HCT116 (cell line): Measurements from ENCODE around the gene CD84. TPM values are rescaled to one million over a fixed set of nuclear protein-coding genes. Genes with fewer than 3 reads are reported as not detected.

Experiments
- ATAC-seq: fragments of 200-7000 bp; cut with Tn5 transposase; 2 replicates; pipeline ENCODE4 v1.9.1; 2020; ENCODE audit warnings: mild to moderate bottlenecking, moderate library complexity
- BruUV-seq: library from RNA; stranded (reverse); fragments of 400-500 nt; replicated peaks from 2 replicates; lab custom pipeline; 2021; lab: Mats Ljungman, UMichigan
- CTCF ChIA-PET: fragments of 300-600 bp; sonication (Branson Sonifier 250); formaldehyde crosslinking; loops from one replicate; lab custom pipeline; 2021; ENCODE audit warnings: antibody characterized with exemption; lab: Charles Lee
- POLR2A ChIA-PET: fragments of 300-600, 350-600 bp; sonication (Branson Sonifier 250); formaldehyde crosslinking; loops from one replicate; lab custom pipeline; 2021; ENCODE audit warnings: antibody characterized with exemption; lab: Charles Lee
- RAD21 ChIA-PET, 2 experiments: fragments of 300-600 bp; sonication (Branson Sonifier 250); formaldehyde crosslinking; loops; one replicate each; lab custom pipeline; 2023; ENCODE audit warnings: low total read pairs in 2 of 2; ENCODE audit not compliant: uncharacterized antibody in 2 of 2, unreplicated experiment in 2 of 2, low non-redundant PET in 1 of 2; lab: Charles Lee
- DNase-seq: peaks from one replicate; pipeline ENCODE4 v3.0.0-alpha.2; 2010; ENCODE audit warnings: low read depth, low spot score
- H2AFZ ChIP-seq: fragments of 200-600 bp; shearing (Covaris generic), sonication (generic); 2 replicates; pipeline ENCODE4 v1.6.1; 2017; ENCODE audit warnings: low read depth, mixed run types, mixed read lengths, antibody characterized with exemption, low read length; ENCODE audit not compliant: poor library complexity, severe bottlenecking
- H3K27ac ChIP-seq: 2 replicates; pipeline ENCODE4 v1.5.1; 2012; ENCODE audit warnings: low read depth, low read length
- H3K27me3 ChIP-seq: fragments of 200-600 bp; sonication (generic); 2 replicates; pipeline ENCODE4 v1.6.1; 2016; ENCODE audit warnings: mixed run types, low read length, mixed read lengths; ENCODE audit not compliant: insufficient read depth
- H3K36me3 ChIP-seq, 2 experiments: fragments of 200-500 bp in 1 of 2; fragments of 200-600 bp in 1 of 2; sonication (Bioruptor generic) in 1 of 2; sonication (generic) in 1 of 2; 2 replicates each; pipeline versions ENCODE4 v1.5.1 to v1.6.1; 2014 to 2016; ENCODE audit warnings: low read length in 2 of 2, inconsistent platforms in 1 of 2, mixed read lengths in 1 of 2, mixed run types in 1 of 2; ENCODE audit not compliant: insufficient read depth in 2 of 2, control insufficient read depth in 1 of 2
- H3K4me1 ChIP-seq, 2 experiments: fragments of 200-600 bp in 1 of 2; sonication (generic) in 1 of 2; 2 replicates each; pipeline versions ENCODE4 v1.5.1 to v1.6.1; 2012 to 2017; ENCODE audit warnings: low read length in 2 of 2, inconsistent platforms in 1 of 2, mild to moderate bottlenecking in 1 of 2, mixed read lengths in 1 of 2, mixed run types in 1 of 2, moderate library complexity in 1 of 2; ENCODE audit not compliant: insufficient read depth in 2 of 2, control insufficient read depth in 1 of 2
- H3K4me2 ChIP-seq: fragments of 200-600 bp; sonication (generic); 2 replicates; pipeline ENCODE4 v1.6.1; 2017; ENCODE audit warnings: mixed run types, low read length, mixed read lengths
- H3K4me3 ChIP-seq, 2 experiments: fragments of 200-600 bp in 1 of 2; sonication (generic) in 1 of 2; replicated peaks in 1 of 2; 2 replicates each; pipeline ENCODE4 v1.5.1; 2011 to 2016; ENCODE audit warnings: low read length in 2 of 2, control low read depth in 1 of 2, low read depth in 1 of 2, mild to moderate bottlenecking in 1 of 2, mixed read lengths in 1 of 2, mixed run types in 1 of 2
- H3K79me2 ChIP-seq: fragments of 200-600 bp; sonication (generic); 2 replicates; pipeline ENCODE4 v1.6.1; 2017; ENCODE audit warnings: mild to moderate bottlenecking, mixed run types, low read length, moderate library complexity, mixed read lengths; ENCODE audit not compliant: insufficient read depth
- H3K9ac ChIP-seq: fragments of 200-600 bp; sonication (generic); 2 replicates; pipeline ENCODE4 v1.6.1; 2016; ENCODE audit warnings: low read length, mixed read lengths
- H3K9me2 ChIP-seq: fragments of 200-600 bp; sonication (generic), shearing (Covaris generic); 2 replicates; pipeline ENCODE4 v1.6.1; 2017; ENCODE audit warnings: mixed run types, mild to moderate bottlenecking, moderate library complexity; ENCODE audit not compliant: insufficient read depth
- H3K9me3 ChIP-seq, 2 experiments: fragments of 200-500 bp in 1 of 2; fragments of 200-600 bp in 1 of 2; sonication (Bioruptor generic) in 1 of 2; sonication (generic) in 1 of 2; 2 replicates each; pipeline ENCODE4 v1.6.1; 2014 to 2017; ENCODE audit warnings: low read length in 2 of 2, mixed read lengths in 2 of 2, inconsistent platforms in 1 of 2, low read depth in 1 of 2, mild to moderate bottlenecking in 1 of 2, mixed run types in 1 of 2, moderate library complexity in 1 of 2; ENCODE audit not compliant: control insufficient read depth in 1 of 2, insufficient read depth in 1 of 2
- H4K20me1 ChIP-seq: fragments of 200-600 bp; sonication (generic), shearing (Covaris generic); 2 replicates; pipeline ENCODE4 v1.6.1; 2017; ENCODE audit warnings: mixed run types, mild to moderate bottlenecking, moderate library complexity; ENCODE audit not compliant: insufficient read depth
- CBX3 ChIP-seq: IDR thresholded peaks from 2 replicates; pipeline ENCODE4 v1.6.1; 2012; ENCODE audit warnings: low read depth
- ELF1 ChIP-seq: IDR thresholded peaks from 2 replicates; pipeline ENCODE4 v1.6.1; 2012; ENCODE audit warnings: low read depth, borderline replicate concordance
- EZH2 ChIP-seq: fragments of 200-600 bp; sonication (generic); IDR thresholded peaks from 2 replicates; pipeline ENCODE4 v1.6.1; 2017; ENCODE audit warnings: antibody characterized with exemption, mixed run types
- POLR2AphosphoS5 ChIP-seq: IDR thresholded peaks from 2 replicates; pipeline ENCODE4 v1.6.1; 2011; ENCODE audit warnings: mild to moderate bottlenecking, low read depth, low read length, moderate library complexity
- SIN3A ChIP-seq: IDR thresholded peaks from 2 replicates; pipeline ENCODE4 v1.6.1; 2012; ENCODE audit warnings: low read depth
- ZFX ChIP-seq: fragments of 450-650 bp; IDR thresholded peaks from 2 replicates; pipeline ENCODE4 v1.6.1; 2017
- intact Hi-C: fragments of 100-400 bp; cut with micrococcal nuclease; formaldehyde crosslinking; loops from 2 replicates; pipeline ENCODE4 v1.10.0; 2022
- total RNA-seq: library from RNA; stranded (reverse); gene quantifications from one replicate; pipeline ENCODE4 v1.2.1, GENCODE V29; 2021; ENCODE audit not compliant: unreplicated experiment
- TF ChIP-seq, protein P1 (sequence below): IDR thresholded peaks from 2 replicates; pipeline ENCODE4 v1.6.1; 2012
- TF ChIP-seq, protein P2 (sequence below): IDR thresholded peaks from 2 replicates; pipeline ENCODE4 v1.6.1; 2012
- TF ChIP-seq, protein P3 (sequence below): IDR thresholded peaks from 2 replicates; pipeline ENCODE4 v1.6.1; 2012; ENCODE audit warnings: low read depth

The CD84 gene
- total RNA-seq, 1 experiment from 2014 or later, result 0.02 TPM

DNA sequence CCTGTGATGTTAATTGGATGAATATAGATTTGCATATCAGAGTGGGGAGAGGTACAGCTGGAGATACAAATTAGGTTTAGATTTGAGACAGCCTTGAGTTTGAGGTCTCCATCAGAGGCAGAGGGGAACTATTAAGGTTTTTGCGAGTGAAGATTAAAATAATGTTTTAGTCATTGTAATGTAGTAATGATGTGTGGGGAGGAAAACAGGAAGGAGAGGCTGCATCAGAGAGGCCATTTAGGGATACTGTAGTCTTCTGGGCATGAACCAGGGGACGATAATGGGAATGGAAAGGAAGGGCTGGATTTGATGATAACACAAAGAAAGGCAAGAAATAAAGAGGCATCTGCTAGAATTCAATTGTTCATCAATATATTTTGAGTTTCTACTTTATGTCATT is 9.5 kb downstream of the CD84 start:
- H3K9ac ChIP-seq, result no peak overlapping the region
- TF ChIP-seq CBX3 (no peak), ZFX (no peak), POLR2AphosphoS5 (no peak), EZH2 (no peak), SIN3A (no peak), ELF1 (no peak)
- TF ChIP-seq, protein P1, sequence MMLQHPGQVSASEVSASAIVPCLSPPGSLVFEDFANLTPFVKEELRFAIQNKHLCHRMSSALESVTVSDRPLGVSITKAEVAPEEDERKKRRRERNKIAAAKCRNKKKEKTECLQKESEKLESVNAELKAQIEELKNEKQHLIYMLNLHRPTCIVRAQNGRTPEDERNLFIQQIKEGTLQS, result no peak
- TF ChIP-seq, protein P2, sequence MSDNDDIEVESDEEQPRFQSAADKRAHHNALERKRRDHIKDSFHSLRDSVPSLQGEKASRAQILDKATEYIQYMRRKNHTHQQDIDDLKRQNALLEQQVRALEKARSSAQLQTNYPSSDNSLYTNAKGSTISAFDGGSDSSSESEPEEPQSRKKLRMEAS, result no peak
- TF ChIP-seq, protein P3, sequence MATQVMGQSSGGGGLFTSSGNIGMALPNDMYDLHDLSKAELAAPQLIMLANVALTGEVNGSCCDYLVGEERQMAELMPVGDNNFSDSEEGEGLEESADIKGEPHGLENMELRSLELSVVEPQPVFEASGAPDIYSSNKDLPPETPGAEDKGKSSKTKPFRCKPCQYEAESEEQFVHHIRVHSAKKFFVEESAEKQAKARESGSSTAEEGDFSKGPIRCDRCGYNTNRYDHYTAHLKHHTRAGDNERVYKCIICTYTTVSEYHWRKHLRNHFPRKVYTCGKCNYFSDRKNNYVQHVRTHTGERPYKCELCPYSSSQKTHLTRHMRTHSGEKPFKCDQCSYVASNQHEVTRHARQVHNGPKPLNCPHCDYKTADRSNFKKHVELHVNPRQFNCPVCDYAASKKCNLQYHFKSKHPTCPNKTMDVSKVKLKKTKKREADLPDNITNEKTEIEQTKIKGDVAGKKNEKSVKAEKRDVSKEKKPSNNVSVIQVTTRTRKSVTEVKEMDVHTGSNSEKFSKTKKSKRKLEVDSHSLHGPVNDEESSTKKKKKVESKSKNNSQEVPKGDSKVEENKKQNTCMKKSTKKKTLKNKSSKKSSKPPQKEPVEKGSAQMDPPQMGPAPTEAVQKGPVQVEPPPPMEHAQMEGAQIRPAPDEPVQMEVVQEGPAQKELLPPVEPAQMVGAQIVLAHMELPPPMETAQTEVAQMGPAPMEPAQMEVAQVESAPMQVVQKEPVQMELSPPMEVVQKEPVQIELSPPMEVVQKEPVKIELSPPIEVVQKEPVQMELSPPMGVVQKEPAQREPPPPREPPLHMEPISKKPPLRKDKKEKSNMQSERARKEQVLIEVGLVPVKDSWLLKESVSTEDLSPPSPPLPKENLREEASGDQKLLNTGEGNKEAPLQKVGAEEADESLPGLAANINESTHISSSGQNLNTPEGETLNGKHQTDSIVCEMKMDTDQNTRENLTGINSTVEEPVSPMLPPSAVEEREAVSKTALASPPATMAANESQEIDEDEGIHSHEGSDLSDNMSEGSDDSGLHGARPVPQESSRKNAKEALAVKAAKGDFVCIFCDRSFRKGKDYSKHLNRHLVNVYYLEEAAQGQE, result no peak
- ChIA-PET RAD21 (no interaction called here), CTCF (no interaction called here), POLR2A (no interaction called here)
- H3K36me3 ChIP-seq, result no peaks in the 10 kb centered on the region
- no peak overlapping the region for H3K4me3 ChIP-seq
- no peaks in the 10 kb centered on the region for H3K9me2 ChIP-seq
- ATAC-seq, result no peak
- no peak for DNase-seq
- no peak overlapping the region for H3K27ac ChIP-seq
- H3K4me1 ChIP-seq, result no peaks in the 10 kb centered on the region
- BruUV-seq, result no TSS peak
- H3K9me3 ChIP-seq, result no peaks in the 10 kb centered on the region
- H3K79me2 ChIP-seq, result no peaks in the 10 kb centered on the region
- H2AFZ ChIP-seq, result no peak overlapping the region
- no peak overlapping the region for H3K4me2 ChIP-seq
- no peaks in the 10 kb centered on the region for H4K20me1 ChIP-seq
- no peaks in the 10 kb centered on the region; the same call in 1 of the 2 replicates for H3K27me3 ChIP-seq
- intact Hi-C loops, result no loop called here
